Retina (tissue), 1 donor: ENCODE data around the gene ACTN4.

Experiments used
- DNase-seq: peaks from one replicate; pipeline ENCODE4 v3.0.0-alpha.2; 2016

ACTN4 gene

GRCh38 chr19:38638461-38638860 lies 9.0 kb upstream of the ACTN4 start:
- no peak for DNase-seq

GRCh38 chr19:38639679-38640078 lies 7.8 kb upstream of the ACTN4 start:
- DNase-seq, result no peak

DNA sequence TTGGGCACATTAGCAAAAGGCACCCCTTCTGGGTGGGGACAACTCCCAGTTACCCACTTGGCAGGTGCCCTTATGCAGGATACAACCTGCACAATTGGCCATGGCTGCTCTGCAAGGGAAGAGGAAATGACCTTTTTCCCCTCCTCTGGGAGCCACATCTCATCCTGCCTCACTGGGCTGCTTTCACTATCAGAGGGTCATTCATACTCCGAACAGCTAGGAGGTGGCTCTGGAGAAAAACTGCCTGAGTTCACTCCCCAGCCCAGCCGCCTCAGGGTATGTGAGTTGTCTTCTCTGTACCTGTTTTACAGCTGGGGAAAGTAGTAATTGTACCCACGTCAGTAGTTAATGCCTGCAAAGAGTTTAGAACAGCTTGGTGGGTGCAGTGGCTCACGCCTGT lies 7.1 kb upstream of the ACTN4 start:
- no peak for DNase-seq

- no peak for DNase-seq
Measured at GRCh38 chr19:38642176-38642575, 5.3 kb upstream of the ACTN4 start.

DNA sequence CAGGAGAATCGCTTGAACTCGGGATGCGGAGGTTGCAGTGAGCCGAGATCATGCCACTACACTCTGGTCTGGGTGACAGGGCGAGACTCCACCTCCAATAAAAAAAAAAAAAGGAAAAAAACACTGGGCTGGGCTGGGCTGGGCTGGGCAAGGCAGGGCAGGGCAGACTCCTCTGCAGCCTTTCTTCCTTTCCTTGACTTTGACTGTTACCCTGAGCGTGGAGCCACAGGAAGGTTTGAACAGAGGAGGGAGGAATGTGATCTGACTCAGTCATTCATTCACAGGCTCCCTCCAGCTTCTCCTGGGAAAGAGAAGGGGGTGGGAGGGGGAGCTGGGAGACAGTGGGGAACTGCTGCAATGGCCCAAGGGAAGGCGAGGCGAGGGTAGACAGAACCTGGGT lies 2.7 kb upstream of the ACTN4 start:
- no peak for DNase-seq

- peak; percentile 54 for DNase-seq
Measured at GRCh38 chr19:38647966-38648768, 718 bp downstream of the ACTN4 start.

DNA sequence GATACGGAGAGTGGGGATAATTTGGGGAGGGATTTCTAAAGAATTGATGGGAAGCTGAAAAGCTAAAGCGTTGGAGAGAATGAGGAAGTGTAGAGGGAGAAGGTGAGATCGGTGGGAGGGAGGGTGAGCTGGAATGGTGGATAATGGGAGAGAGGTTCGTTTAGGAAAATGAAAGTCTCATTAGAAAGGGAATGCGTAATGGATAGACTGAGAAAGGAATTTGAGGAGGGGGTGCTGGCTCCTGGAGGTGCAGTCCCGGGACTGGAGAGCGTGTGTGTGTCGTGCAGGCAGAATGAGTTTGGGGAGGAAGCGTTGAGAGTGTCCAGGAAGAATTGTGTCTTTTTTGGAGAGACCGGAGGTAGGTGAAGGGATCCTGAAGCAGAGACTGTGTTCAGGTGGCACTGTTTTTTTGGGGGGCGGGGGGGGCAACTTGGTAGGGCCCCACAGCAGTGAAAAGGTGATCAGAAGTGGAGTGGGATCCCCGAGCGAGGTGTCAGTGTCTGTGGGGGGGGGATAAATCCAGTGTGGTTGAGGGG lies 1.4 kb downstream of the ACTN4 start:
- peak; percentile 26 for DNase-seq

- DNase-seq, result no peak
Measured at GRCh38 chr19:38649305-38650171, 2.1 kb downstream of the ACTN4 start.

- DNase-seq, result no peak
Measured at GRCh38 chr19:38650172-38650775, 2.8 kb downstream of the ACTN4 start.

DNA sequence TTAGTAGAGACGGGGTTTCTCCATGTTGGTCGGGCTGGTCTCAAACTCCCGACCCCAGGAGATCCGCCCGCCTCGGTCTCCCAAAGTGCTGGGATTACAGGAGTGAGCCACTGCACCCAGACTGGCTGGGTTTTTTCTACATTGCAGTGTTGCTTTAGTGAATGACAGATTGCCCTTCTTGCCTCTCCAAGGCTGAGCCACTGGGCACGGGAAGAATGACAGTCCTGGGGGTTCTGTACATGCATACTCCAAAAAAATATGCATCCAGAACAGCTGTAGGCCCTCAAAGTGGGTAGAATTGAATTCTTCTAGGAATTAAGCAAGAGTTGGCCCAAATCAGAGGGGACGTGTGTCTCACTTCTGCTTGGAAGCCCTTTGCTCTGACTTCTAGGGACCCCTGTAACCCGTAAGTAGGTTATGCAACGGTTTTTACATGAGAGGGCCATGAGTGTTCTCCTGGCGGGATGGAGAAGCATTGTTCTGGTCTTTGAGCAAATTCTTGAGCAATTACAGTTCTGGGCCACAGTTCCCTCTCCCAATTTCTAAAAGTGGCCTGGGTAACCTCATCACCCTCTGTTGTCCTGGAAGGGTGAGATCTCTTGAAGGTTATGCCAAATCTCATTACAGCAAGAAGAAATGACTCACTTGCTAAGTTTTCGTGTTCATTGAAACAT lies 3.6 kb downstream of the ACTN4 start:
- DNase-seq, result no peak

GRCh38 chr19:38653028-38653571 lies 5.7 kb downstream of the ACTN4 start:
- no peak for DNase-seq

GRCh38 chr19:38654628-38655055 lies 7.2 kb downstream of the ACTN4 start:
- DNase-seq, result no peak

- no peak for DNase-seq
Measured at GRCh38 chr19:38655148-38655824, 7.8 kb downstream of the ACTN4 start.

- no peak for DNase-seq
Measured at GRCh38 chr19:38656171-38656981, 8.9 kb downstream of the ACTN4 start.

- no peak for DNase-seq
Measured at GRCh38 chr19:38657633-38658222, 10.3 kb downstream of the ACTN4 start.

DNA sequence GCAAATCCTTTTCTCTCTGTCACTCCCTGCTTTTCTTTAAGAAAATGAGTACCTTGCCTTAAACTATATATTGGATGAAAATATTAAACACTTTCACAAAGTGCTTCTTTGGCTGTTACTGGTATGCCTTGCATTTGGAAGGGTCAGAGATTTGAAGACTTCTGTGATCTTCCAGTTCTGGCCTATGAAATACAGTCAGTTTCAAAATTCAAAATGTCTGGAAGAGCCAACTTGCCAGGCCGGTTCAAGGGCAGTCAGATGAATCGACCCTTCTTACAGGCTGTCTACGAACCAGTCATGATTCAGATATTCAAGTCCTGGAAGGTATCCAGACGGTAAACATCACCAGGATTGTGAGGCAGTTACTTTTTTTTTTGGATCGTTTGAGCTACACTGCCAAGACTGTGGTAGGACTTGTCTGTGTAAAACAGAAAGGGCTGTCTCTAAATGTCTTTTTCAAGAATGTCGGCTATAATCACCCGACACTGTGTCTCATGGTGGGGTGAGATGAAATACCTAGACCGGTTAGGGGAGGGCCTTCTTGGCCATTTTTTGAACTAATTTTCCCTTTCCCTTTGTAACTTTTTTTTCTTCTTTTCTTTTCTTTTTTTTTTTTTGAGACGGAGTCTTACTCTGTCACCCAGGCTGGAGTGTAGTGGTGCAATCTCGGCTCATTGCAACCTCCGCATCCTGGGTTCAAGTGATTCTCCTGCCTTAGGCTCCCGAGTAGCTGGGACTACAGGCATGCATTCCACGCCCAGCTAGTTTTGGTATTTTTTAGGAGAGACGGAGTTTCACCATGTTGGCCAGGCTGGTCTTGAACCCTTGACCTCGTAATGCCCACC lies 11.2 kb downstream of the ACTN4 start:
- DNase-seq, result no peak

- no peak for DNase-seq
Measured at GRCh38 chr19:38660724-38661123, 13.3 kb downstream of the ACTN4 start.

DNA sequence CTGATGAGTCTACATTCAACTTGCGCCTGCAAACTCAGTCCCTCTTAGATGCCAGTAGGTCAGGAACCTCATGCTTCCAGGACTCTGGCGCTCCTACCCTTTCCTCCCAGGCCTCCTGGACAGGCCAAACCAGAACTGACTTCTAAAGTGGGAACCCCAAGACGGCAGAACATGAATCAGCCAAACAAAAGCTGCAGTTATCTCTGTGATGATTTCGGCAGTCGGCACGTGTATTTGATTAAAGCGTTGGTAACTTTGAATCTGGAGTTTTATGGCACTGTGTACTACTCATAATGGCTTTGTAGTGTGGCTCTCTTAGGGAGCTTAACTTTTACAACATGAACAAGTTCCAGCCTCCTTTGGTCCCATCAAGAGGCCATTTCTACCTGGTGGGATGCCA lies 13.7 kb downstream of the ACTN4 start:
- no peak for DNase-seq

GRCh38 chr19:38661996-38662395 lies 14.5 kb downstream of the ACTN4 start:
- no peak for DNase-seq
